ENCODE data around the gene NECTIN3.

Gene NECTIN3

GRCh38 chr3:111087924-111088469 is 16.4 kb downstream of the NECTIN3 start:
- no peak for DNase-seq

- no peak for DNase-seq
Observed at GRCh38 chr3:111096487-111097209, 25.0 kb downstream of the NECTIN3 start.

- DNase-seq, result no peak
Observed at GRCh38 chr3:111103807-111104206, 32.2 kb downstream of the NECTIN3 start.

DNA sequence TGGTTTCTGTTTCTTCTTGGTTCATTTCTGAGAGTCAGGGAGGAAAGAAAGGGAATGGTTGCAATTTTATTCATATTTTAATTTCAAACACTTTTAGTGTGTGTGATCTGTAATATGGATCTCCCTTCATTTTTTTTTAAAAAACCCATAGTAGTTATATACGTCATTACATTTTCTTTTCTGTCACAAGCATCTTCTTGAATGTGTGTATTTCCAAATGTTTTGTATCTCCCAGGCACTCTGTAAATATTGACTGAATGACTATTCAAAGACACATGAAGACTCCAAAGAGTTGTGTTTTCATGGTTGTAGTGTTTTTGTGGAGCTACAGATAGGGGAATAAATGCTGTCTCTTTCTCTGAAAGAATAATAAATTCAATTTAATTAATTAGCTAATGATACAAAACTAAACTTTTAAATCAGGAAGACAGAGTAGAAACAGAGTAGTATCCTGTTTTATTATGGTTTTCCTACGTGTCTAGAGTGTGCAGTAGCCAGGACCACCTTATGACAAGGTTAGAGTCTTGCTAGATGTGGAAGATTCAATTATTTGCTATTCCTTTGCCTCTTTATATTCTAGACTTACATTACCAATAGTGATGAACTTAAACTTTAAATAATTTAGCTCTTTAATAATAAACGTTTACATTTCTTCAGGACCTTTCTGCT is 35.5 kb downstream of the NECTIN3 start:
- no peak for DNase-seq

GRCh38 chr3:111107662-111108035 is 36.0 kb downstream of the NECTIN3 start:
- no peak for DNase-seq

DNA sequence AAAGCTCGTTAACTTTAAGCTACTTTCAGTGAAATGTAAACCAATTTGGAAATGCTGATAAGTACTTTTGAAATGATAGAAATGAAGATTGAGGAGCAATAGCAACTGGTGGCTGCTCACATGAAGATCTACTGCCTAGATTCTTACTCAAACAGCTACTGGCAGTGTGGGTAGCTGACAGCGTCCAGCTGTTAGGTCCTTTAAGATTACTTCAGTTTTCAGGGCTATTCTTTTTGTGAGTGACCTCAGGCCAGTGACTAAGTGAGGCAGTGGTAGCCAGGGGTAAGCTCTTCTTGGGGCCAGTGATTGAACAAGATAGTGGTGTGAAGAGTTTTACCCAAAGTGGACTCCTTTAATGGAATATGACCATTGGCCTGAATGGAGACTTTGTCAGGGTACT is 41.3 kb downstream of the NECTIN3 start:
- no peak for DNase-seq

DNA sequence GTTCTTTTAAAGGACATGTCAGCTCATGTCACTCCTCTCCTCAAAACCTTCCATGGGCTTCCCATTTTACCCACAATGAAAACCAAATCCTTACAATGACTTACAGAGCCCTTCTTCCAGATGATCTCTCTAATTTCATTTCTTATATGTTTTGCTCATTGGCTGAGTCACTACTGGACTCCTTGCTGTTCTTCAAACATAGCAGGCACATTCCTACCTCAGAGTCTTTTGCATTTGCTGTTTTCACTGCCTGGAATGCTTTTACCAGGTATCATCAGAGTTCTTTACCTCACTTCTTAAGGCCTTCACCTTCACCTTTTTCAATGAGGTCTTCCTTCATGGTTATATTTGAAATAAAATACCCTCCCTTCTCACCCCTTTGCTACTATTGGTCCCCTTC is 57.3 kb downstream of the NECTIN3 start:
- DNase-seq, result no peak

DNA sequence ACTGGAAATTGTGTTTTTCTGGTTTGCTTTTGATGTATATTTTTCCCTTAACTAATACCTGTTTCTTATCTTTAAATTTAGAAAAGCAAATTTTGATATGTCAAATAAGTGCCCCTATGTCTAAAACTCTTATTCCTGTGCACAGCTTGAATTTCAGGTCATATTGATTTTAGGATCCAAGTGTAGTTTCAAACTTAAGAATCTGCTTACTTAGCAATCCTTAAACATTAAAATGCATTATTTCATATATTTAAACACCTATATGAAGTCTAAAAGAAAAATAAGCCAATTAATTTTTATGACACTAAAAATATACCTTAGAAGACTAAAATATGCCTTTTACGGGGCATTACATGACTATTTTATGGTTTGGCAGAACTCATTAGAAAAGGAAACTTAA is 59.2 kb downstream of the NECTIN3 start:
- no peak for DNase-seq

DNA sequence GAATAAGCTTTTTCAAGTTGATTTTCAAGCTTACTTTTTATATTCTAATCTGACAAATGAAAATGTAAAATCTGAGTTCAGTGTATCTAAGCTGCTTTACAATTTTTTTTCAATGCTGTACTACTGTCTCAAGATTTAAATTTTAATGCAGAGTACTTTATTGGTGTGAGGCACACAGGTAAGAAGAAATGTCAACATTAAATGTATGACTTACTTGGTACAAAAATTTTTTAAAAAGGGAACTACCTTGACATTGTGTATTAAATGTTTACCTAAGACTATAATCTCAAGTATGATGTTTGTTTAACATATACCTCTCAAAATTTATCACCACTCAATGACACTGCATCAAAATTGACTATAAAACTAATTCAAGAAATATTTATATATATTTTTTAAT is 62.7 kb downstream of the NECTIN3 start:
- no peak for DNase-seq

- no peak for DNase-seq
Observed at GRCh38 chr3:111151438-111151837, 79.8 kb downstream of the NECTIN3 start.

DNA sequence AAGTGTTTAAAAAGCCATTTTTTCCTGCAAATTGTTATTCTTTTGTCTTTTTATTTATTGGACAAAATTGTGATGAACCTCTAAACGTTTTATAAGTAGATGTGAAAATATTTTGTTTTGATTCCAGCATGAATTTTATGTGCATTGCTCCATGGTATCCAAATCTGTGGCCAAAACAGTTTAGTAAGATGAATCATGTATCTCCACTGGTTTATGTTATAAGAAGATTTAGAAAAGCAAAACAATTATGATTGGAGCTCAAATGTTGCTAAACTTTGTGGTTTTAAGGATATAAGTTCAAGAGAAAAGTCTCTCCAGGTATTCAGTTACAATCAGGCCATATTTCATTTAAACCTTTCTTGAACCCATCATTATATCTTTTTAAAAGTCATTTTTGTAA is 80.9 kb downstream of the NECTIN3 start:
- DNase-seq, result no peak

- DNase-seq, result no peak
Observed at GRCh38 chr3:111156517-111156916, 84.9 kb downstream of the NECTIN3 start.

DNA sequence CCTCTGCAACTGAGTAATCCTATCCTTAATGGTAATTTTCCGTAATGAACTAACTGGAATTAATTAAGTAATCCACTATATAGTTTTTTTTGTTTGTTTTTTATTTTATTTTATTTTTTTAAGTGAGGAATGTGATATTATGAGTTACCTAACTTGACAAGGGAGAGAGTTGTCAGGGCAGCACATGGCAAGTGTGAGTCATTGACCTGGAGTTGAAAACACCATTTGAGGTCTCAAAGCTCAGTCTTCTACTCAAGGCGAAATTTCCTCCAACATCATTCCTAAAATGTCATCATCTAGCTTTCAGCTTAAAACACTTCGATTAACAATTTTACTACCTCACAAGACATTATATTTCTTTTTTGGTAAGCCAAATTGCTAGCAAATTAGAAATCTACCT is 87.8 kb downstream of the NECTIN3 start:
- no peak for DNase-seq

DNA sequence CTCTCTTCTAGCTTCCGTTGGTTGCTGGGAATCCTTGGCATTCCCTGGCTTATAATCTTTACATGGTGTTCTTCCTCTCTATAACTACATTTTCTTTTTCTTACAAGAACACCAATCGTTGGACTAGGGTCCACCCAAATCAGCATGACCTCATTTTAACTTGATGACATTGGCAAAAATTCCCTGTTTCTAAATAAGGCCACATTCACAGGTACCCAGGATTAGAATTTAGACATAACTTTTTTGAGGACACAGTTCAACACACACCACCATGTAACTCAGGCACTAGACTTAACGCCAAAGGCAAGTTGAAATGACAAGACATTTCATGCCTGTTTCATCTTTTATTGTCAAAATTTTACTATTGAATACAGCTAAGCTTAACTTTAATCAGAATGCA is 93.0 kb downstream of the NECTIN3 start:
- DNase-seq, result no peak

GRCh38 chr3:111165411-111165810 is 93.8 kb downstream of the NECTIN3 start:
- no peak for DNase-seq

GRCh38 chr3:111173328-111173900 is 101.8 kb downstream of the NECTIN3 start:
- DNase-seq, result no peak

GRCh38 chr3:111173906-111174305 is 102.3 kb downstream of the NECTIN3 start:
- no peak for DNase-seq

DNA sequence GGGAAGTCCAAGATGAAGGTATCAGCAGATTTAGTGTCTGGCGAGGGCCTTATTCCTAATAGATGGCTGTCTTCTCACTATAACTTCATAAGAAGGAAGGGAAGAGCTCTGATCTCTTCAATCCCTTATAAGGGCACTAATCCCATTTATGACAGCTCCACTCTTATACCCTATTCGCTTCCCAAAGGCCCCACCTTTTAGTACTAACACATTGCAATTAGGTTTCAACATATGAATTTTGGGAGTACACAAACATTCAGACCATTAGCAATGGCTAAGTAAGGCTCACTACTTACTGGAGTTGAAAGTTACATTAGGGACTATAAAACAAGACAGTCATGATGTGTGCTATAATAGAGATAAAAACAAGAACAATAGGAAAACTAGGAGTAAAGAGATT is 118.9 kb downstream of the NECTIN3 start:
- DNase-seq, result no peak

DNA sequence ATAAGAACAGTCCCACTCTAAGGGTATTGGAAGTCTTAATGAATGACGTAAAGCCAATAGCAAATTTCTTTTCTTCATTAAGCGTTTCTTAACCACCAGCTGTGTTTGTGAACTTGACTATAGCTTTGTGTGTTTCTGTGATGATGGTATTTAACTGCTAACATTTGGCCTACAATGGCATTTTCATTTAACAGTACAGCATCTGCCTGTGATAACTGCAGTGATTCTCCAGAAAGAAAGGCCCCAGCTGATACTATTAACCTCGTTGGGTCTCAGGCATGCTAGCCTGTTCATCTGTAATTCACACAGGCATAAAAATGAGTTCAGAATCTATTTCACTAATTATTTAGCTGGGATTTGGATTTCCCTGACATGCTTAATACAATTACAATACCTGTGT is 121.9 kb downstream of the NECTIN3 start:
- DNase-seq, result no peak

GRCh38 chr3:111194048-111194447 is 122.4 kb downstream of the NECTIN3 start:
- DNase-seq, result no peak

DNA sequence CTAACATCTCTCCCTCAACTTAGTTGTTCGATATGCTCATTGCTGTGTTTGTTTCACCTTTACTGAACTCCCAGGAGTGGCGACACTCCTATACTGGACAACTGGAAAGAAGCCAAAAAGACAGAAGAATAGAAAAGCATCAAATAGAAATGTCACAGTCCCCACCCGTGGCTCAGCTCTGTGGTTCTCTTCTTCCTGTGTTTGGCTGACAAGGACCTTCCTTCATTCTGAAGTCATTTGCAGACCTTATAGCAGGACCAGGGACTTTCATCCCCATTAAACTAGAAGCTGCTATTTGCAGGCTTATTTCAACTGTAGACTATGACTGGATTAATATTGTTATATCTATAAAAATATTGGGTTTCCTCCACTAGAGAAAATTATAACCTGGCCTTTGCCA is 125.9 kb downstream of the NECTIN3 start:
- DNase-seq, result no peak

GRCh38 chr3:111200027-111200426 is 128.4 kb downstream of the NECTIN3 start:
- DNase-seq, result no peak

GRCh38 chr3:111210003-111210711 is 138.5 kb downstream of the NECTIN3 start:
- no peak for DNase-seq
